ENCODE measurements around the gene DDX47. TPM values are rescaled to one million over a fixed set of nuclear protein-coding genes. Genes with fewer than 3 reads are reported as not detected.
A peak's percentile ranks its signal among the peaks of the same experiment; 100 is the strongest.

The DDX47 gene
- total and polyA plus RNA-seq, 7 donors, result 39.6 to 69.5 (median 50.4) TPM

- Histone ChIP-seq H3K4me3 (no peak overlapping the region), H3K27ac (no peak overlapping the region), H3K4me1 (peaks cover 8% of the 10 kb centered on the region), H3K27me3 (ENCODE audit: insufficient read depth in 3 of 3, low read length in 2 of 3) (no peaks in the 10 kb centered on the region), H3K36me3 (ENCODE audit: insufficient read depth in 1 of 2, low read depth in 1 of 2) (no peaks in the 10 kb centered on the region), H3K9me3 (no peaks in the 10 kb centered on the region)
- WGBS, 3 donors, result 95 to 98% (median 95%) methylated on average over 2 of the region's 2 CpGs
- TF ChIP-seq CTCF (IDR thresholded peaks at IDR 0.05), result no peak
- ATAC-seq, result no peak
- intact Hi-C loops (cut with DNase I), result loop anchor here in 1 of 2 donors (10.0 kb wide), 1 partner anchor 190 kb away; no protein-coding TSS in a partner anchor
- no peak for DNase-seq
These were observed 18.5 kb upstream of the DDX47 start for GRCh38 chr12:12794686-12795085.

- no peak for TF ChIP-seq CTCF (IDR thresholded peaks at IDR 0.05)
- DNase-seq (no peak), ATAC-seq (peak in 1 of 4 donors; percentile 62)
- intact Hi-C loops (cut with DNase I), result loop anchor here in 1 of 2 donors (10.0 kb wide), 1 partner anchor 189 kb away; no protein-coding TSS in a partner anchor
- H3K27me3 ChIP-seq (ENCODE audit: insufficient read depth in 3 of 3, low read length in 2 of 3), result no peaks in the 10 kb centered on the region
- peaks cover 8% of the 10 kb centered on the region for H3K4me1 ChIP-seq
- no peak overlapping the region for H3K27ac ChIP-seq
- no peaks in the 10 kb centered on the region for H3K9me3 ChIP-seq
- 24 to 86% (median 42%) methylated on average over 3 of the region's 3 CpGs for WGBS, 3 donors
- no peaks in the 10 kb centered on the region for H3K36me3 ChIP-seq (ENCODE audit: insufficient read depth in 1 of 2, low read depth in 1 of 2)
- H3K4me3 ChIP-seq, result no peak overlapping the region
These were observed 17.0 kb upstream of the DDX47 start for GRCh38 chr12:12796171-12796570.

- no peak for TF ChIP-seq CTCF (IDR thresholded peaks at IDR 0.05)
- Histone ChIP-seq H3K9me3 (no peaks in the 10 kb centered on the region), H3K27ac (no peak overlapping the region), H3K36me3 (ENCODE audit: insufficient read depth in 1 of 2, low read depth in 1 of 2) (no peaks in the 10 kb centered on the region), H3K27me3 (ENCODE audit: insufficient read depth in 3 of 3, low read length in 2 of 3) (no peaks in the 10 kb centered on the region), H3K4me3 (no peak overlapping the region), H3K4me1 (peaks cover 4% of the 10 kb centered on the region)
- ATAC-seq, result no peak
- whole genome bisulfite sequencing, 3 donors, result 88 to 89% (median 89%) methylated on average over 9 of the region's 9 CpGs
- intact Hi-C loops (cut with DNase I), result loop anchor here in 1 of 2 donors (10.0 kb wide), 1 partner anchor 188 kb away; no protein-coding TSS in a partner anchor
- no peak for DNase-seq
These were observed 16.0 kb upstream of the DDX47 start for GRCh38 chr12:12796928-12797793.

GRCh38 chr12:12797794-12798152, 15.4 kb upstream of the DDX47 start:
- intact Hi-C loops (cut with DNase I), result loop anchor here in 1 of 2 donors (10.0 kb wide), 1 partner anchor 187 kb away; no protein-coding TSS in a partner anchor
- DNase-seq (no peak), ATAC-seq (no peak)
- Histone ChIP-seq H3K27me3 (ENCODE audit: insufficient read depth in 3 of 3, low read length in 2 of 3) (no peaks in the 10 kb centered on the region), H3K27ac (no peak overlapping the region), H3K9me3 (no peaks in the 10 kb centered on the region), H3K4me1 (no peaks in the 10 kb centered on the region), H3K36me3 (ENCODE audit: insufficient read depth in 1 of 2, low read depth in 1 of 2) (no peaks in the 10 kb centered on the region), H3K4me3 (no peak overlapping the region)
- WGBS, 3 donors, result 73 to 79% (median 74%) methylated on average over 3 of the region's 3 CpGs
- TF ChIP-seq CTCF (IDR thresholded peaks at IDR 0.05), result no peak

All from psoas muscle (tissue), 8 donors.